ENCODE results near the gene CYTH2. TPM values are rescaled to one million over a fixed set of nuclear protein-coding genes. Genes with fewer than 3 reads are reported as not detected.

CYTH2 gene
- total and polyA plus RNA-seq, 9 of the 15 experiments (the other 6 are each of a cell fraction or from before 2014, with no cell fraction given), result 1.8 to 45.2 (median 23.8) TPM

- TF ChIP-seq ZNF263 (CRISPR knock-in tag; IDR thresholded peaks at IDR 0.05; ENCODE audit: borderline replicate concordance), result no peak
- peak; percentile 89 for TF ChIP-seq ZBTB33 (CRISPR knock-in tag; IDR thresholded peaks at IDR 0.05)
- no peak for TF ChIP-seq CEBPG (CRISPR knock-in tag; IDR thresholded peaks at IDR 0.05)
- no peak for TF ChIP-seq CEBPG (tag; conservative IDR thresholded peaks at IDR 0.05 in 1 of 2, IDR thresholded peaks at IDR 0.05 in 1 of 2)
- TF ChIP-seq ESRRA (IDR thresholded peaks at IDR 0.05; ENCODE audit: borderline replicate concordance, low read depth), result no peak
- no peak for TF ChIP-seq ARID4B (CRISPR knock-in tag; IDR thresholded peaks at IDR 0.05)
- TF ChIP-seq RBM22 (IDR thresholded peaks at IDR 0.05; ENCODE audit: low read depth, low read length, poor library complexity, severe bottlenecking), result peak; percentile 81
- TF ChIP-seq PML (IDR thresholded peaks at IDR 0.05; ENCODE audit: low read length), result no peak
- no peak for TF ChIP-seq THRA (IDR thresholded peaks at IDR 0.05)
- TF ChIP-seq RBFOX2 (IDR thresholded peaks at IDR 0.05; ENCODE audit: low read depth, low read length), result peak; percentile 67
- no peak for TF ChIP-seq ZNF696 (CRISPR knock-in tag; conservative IDR thresholded peaks at IDR 0.05)
These were observed 11.0 kb downstream of the CYTH2 start (continued) for GRCh38 chr19:48480183-48480557.

Measured in K562 (cell line).